GM21825 (cell line): Measurements from ENCODE around the gene CYB561D1.
A peak's percentile ranks its signal among the peaks of the same experiment; 100 is the strongest.

Experiments
- ATAC-seq: cut with Tn5 transposase; IDR thresholded peaks from one replicate; pipeline ENCODE4 v1.9.1; 2021; ENCODE audit warnings: mild to moderate bottlenecking, moderate library complexity; ENCODE audit not compliant: unreplicated experiment

The CYB561D1 gene

DNA sequence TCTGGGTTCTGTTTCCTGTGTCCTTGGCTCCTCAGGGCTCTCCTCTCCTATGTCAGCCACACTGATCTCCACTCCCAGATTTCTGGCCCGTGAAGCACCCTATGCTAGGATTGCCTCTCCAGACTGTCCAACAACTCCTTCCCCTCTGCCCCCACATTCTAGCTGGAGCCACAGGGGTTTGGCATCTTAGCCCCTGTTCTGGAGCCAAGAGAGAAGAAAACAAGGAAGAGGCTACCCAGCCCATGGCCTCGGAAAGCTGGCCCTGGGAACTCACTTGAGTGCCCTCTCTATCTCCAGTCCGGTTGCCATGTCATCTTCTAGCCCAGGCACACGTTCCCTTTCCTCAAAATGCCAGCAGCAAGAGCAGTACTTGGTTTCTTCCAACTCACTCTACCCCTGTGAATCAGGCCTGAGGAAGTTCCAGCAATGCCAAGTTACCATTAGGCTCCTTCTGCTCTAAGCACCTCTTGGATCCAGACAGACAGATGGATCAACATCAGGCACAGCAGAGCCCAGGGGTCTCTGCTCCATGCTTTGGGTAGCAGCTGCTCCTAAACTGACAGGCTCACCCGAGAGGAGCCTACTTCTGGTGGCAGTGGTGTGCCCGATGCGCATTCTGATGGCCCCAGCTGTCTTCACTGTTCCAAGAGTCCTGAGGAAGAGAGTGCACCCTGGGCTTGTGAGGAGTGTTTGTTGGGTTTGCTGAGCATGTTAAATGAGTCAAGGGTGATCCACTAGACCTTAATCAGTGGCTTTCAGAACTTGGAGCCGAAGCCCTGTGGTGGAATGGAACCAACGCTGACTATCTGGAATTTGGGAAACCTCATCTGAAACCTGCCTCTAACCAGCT, 34.2 kb downstream of the CYB561D1 start:
- ATAC-seq = no peak

DNA sequence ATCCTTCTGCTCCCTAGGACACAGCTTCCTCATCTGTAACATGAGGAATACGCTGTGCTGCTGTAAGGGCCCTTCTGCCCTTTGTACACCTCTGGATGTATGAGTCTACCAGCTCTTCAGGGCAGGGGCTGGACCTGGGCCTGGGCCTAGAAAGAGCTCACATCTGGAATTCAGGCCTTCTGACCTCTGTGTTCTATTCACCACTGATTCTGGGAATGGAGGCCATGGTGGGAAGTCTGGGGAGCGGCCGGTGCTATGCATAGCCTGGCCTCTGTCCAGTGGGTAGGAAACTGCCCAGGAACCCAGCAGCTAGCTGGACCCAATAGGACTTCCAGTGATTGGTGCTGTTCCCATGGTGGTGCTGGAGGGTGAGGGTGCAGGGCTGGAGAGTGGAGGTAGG, 34.8 kb downstream of the CYB561D1 start:
- no peak for ATAC-seq

DNA sequence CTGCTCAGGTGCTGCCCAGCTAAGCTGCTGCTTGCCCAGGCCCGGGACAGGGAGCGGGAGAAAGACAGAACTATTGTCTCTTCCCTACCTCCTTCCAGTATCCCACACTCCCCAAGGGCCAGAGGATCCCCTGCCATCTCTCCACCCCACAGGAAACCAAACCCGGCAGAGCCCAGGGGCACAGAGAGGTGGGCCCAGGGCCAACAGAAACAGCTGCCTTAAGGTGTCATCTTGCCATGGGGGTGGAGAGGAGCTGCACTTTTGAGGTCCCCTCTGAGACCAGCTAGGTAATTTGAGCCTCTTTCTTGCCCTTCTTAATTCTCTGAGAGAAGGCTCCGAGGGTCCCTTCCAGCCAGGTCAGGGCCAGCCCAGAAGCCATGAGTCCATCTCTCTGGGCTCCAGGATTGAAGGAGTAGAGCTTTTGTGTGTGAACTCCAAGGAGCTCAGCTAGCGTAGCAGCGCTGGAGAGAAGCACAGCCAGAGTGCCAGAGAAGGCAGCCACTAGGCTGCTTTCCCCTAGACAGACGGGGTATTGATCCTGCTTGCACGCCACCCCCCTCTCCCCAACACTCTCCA, 36.1 kb downstream of the CYB561D1 start:
- ATAC-seq = no peak

DNA sequence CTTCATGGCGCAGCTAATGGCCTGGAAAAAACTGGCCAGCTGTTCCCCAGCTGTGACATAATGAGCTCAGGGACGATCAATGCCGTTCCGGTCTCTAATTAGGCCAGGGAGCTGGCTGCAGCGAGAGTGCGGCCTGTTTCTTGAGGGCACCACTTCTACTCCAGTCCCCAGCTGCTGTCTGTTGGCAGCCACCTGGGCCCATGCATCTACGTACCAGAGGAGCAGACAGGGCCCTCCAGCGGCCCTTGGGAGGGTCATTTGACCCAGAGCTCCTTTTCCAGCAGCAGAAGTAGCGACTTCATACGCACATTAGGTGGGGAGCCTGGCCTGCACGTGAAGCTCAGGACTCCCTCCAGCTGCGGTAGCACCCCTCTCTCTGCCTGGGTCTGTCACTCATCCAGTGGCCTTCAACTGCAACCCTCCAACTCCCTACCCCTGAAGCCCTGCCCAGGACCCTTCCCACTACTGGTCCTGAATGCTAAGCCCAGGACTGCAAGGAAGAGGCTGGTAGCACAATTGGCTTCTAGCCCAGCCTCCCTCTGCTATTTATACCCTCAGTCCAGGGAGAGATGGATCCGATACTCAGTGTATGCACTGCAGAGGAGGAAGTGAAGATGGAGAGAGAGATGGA, 36.7 kb downstream of the CYB561D1 start:
- ATAC-seq = no peak

DNA sequence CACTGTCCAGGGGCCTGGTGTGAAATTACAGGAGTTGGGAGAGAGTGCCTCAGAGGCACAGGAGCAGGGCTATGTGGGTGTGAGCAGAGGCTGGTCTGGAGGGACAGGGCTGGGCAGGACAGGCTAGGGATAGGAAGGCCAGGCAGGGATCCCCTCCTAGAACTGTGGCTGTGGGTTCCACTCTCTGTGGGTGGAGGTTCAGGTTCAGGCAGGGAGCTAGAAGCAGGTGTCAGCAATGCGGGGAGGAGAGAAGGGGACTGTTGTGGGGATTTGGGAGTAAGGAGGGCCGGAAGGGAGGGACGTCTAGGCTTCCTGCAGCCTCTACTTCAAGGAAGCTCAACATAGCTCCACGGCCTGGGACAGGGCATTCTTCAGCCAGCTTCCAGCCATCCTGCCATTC, 37.5 kb downstream of the CYB561D1 start:
- ATAC-seq = no peak

DNA sequence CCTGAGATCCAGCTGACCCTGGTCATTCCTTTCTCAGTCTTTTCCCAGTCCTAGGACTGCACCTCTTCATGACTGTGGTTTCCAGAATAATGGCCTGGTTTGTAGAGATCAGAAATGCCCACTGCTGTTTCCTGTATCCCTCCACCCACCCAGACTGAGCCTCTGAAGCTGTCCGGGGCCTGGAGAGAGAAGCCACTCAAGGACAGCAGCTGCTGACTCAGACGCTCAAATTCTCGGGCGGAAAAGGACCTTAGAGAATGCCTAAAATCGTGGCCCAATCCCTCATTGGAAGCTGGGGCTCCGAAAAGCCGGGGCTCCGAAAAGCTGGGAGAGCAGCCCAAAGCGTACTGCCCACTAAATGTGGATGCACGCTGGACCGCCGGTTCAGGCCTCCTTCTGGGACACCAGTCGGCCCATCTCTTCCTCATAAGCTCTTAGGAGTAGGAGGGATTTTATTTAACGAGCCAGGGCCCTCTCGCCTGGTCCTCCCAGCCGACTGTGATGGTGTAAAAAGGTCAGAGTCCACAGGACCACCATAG, 38.0 kb downstream of the CYB561D1 start:
- no peak for ATAC-seq

DNA sequence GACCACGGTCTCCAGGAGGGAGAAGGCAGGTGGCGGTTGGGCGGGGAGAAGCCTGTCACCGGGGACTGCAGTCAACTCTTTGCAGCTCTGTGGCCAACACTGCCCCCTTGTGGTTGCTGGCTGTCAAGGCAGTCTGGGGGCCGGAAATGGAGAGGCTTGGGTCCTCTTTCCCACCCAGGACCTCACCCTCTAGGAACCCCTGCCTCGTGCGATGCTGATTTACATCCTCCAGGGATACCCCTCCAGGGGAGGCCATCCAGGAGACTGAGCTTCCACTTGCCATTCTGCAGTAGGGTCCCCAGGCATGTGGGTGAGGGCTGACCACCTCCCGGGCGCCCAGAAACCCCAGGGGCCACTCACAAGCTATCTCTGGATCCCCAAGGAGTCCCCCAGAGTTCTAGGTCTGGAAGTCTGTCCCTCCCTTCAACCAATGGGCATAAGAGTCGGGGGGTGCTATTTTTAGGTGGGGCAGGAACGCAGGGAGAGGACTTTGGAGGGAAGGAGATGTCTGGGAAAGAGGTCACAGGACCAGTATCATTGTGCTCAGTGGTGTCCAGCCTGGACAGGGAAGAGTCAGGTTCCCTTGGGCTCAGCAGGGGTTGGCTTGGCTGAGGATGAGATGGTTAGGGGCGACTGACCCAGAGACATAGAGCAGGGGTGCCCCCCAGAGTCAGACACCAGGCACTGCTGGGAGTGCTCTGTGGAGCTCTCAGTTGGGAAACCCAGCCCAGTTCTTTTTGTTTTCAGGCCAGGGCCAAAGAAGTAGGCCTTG, 38.7 kb downstream of the CYB561D1 start:
- ATAC-seq = peak; percentile 58

DNA sequence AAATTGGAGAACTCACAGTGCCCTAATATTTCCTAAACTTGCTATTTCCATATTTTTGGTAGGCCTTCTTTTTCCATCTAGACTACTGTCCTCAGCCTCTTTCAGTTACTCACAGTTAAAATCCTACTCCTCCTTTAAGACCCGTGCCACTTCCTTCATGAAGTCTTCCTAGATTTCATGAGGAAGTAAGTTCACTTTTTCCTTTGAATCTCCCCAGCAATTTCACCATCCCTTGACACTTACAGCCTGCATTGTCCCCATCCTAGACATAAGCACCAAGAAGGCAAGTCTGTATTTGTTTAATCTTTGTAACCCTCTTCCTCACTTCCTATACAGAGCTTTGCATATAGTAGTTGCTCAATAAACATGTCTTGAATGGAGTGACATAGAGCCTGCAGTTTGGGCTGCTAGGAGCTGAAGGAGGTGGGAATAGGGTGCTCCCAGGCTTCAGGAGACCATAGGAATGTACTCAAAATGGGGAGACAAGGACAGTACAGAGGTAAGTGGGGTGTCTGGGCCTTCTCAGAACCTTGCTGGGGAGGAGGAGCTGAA, 40.5 kb downstream of the CYB561D1 start:
- ATAC-seq = no peak

DNA sequence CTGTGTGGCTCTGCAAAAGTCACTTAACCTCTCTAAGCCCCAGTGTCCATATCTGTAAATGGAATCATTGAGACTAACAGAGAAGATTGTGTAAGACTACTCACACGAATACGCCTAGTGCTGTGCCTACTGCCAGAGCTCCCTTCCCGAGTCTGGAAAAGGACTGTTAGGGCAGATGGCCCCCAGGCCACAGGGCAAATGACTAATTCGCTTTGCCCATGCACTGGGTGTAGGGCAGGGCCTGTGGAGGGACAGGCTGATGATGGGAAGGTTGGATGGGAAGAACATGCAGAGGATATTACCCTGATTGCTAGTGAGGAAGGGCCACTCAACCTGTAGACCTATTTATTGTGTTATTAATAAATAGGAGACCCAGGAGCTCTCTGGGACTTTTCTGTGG, 41.6 kb downstream of the CYB561D1 start:
- no peak for ATAC-seq

DNA sequence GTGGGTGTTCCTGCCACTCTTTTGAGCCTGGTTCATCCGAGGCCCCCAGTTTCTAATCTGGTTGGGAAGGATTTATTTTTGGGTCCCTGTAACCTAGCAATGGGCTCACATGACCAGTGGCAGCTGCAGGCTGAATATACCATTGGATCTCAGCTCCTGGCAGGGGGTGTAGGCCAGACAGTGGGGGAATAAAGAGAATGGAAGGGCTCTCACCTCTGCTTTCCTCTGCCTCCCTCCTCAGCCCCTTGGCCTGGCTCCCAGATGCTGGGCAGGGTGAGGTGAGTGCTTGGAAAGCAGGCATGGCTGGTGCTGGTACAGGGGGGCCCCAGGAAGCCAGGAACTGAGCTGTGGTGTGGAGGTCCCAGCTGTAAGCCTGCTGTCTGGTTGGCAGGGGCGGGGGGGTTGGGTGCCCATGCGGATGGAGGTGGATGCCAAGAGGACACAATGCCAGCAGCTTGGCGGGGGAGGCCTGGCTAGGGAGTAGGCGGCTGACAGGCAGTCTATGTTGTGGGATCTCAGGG, 42.1 kb downstream of the CYB561D1 start:
- no peak for ATAC-seq

DNA sequence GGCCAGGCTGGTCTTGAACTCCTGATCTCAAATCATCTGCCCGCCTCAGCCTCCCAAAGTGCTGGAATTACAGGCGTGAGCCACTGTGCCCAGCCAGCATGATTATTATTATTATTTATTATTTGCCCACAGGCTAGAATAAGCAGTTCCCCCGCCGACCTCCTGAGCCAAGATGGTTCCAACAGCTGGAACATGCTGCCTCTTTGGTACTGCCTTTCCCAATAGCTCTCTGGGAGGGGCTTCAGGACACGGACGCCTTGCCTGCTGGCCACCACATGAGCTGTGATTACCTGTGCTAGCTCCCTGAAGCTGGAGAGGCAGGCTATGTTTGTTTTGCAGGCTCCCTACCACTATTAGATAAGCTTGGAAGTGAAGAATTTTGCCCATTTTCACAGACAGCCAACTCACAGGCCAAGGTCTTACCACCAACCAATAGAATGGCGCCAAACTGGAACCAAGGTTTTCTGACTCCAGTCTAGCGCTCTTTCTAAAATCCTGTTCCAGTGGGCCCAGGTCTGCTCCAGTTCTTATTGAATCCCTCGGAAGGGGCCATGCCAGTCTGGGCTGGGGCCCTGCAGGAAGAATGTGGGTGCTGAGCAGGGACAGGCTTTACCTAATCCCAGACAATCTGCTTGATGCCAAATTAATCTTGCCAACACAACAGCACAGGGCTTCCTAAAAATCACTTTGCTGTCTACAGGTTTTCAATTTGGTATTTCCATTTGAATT, 43.7 kb downstream of the CYB561D1 start:
- ATAC-seq = no peak

DNA sequence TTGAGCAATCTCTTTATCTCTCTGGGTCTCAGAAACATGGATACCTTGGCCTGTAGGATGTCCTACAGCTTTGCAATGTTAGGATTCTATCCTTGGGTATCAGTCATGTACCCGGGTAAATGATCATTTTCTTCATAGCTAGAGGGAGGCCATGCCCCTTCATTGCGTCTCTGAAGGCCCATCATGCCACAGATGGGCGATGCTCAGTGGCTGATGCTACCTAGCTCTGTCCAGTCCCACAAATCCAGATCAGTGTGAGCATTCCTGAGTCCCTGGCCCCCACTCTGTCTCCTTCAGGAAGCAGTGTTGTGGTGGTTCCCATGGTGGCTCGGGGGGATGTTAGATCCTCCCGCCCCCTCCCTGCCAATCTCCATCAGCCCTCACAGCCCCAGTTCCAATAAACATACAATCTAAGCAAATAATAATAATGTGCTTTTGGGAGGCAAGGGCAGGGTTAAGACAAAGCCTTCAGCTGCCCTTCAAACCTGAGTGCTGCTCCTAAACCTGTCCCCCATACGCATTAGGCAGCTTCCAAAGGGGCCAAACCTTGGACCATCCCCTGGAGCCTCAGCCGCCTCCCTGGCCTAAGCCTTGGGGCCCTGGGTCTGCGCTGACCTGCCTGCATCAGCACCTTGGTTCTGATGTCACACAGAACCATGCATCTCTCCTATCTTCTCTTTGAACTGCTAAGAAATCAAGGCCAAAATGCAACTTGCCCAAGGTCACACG, 45.1 kb downstream of the CYB561D1 start:
- no peak for ATAC-seq

DNA sequence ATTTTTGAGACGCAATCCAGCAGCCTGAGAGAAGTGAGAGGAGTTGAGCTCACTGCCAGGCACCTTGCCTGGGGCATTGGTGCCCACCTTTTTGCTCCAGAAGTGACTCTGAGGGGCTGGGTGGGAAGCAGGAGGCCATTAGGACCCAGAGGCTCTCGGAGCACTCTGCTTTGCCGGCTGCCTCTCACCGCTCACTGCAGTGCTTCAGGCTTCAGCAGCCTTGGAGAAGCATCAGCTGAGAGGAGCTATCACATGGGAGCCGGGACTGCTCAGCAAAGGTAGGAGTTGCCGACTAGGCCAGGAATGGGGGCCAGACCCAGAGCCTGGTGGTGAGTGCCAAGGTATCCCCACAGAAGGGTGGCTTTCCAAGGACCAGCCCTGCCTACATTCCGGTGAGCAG, 45.8 kb downstream of the CYB561D1 start, which contains the start of gene GPR61:
Gene GPR61 (plus strand): TSS at position 197 of the 400 bp plus-strand sequence. CDS start 3,151 bp downstream, outside the sequence.
- no peak for ATAC-seq

DNA sequence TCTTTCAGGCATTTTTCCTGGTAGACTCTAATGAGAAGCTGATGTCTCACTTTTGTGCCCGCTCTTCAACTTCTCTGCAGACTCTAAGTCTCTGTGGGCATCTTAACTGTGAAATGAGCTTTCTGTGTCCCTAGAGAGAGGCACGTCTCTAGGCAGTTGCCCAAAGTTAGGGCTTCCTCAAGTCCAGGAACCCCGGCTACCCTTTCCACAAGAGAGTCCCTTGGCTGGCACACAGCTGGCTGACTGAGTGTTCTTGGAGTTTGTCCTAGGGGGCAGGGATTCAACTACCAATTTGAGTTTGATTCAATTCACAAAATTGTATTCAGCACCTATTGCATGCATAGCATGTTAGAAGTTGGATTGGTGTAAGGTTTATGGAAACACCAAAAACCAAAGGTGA, 47.2 kb downstream of the CYB561D1 start:
- no peak for ATAC-seq

DNA sequence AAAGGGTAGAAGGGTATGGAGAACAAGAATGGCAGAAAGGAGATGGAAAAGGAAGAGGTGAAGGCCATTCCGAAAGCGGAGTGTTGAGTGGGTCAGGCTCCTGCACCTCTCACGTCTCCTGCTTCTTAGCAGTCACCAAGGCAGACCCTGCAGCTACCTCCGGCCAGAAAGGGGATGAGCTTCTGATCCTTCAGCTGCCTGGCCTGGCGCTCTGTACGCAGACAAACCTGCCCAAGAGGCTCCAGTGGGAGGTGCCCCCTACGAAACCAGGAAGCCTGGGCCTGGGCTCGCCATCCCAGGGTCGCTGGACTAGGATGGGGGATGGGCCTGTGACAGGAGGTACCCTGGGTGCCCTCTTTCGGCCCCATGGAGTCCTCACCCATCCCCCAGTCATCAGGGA, 48.8 kb downstream of the CYB561D1 start:
- no peak for ATAC-seq

DNA sequence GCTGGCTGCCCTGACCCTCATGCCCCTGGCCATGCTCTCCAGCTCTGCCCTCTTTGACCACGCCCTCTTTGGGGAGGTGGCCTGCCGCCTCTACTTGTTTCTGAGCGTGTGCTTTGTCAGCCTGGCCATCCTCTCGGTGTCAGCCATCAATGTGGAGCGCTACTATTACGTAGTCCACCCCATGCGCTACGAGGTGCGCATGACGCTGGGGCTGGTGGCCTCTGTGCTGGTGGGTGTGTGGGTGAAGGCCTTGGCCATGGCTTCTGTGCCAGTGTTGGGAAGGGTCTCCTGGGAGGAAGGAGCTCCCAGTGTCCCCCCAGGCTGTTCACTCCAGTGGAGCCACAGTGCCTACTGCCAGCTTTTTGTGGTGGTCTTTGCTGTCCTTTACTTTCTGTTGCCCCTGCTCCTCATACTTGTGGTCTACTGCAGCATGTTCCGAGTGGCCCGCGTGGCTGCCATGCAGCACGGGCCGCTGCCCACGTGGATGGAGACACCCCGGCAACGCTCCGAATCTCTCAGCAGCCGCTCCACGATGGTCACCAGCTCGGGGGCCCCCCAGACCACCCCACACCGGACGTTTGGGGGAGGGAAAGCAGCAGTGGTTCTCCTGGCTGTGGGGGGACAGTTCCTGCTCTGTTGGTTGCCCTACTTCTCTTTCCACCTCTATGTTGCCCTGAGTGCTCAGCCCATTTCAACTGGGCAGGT, 49.5 kb downstream of the CYB561D1 start:
- ATAC-seq = no peak

DNA sequence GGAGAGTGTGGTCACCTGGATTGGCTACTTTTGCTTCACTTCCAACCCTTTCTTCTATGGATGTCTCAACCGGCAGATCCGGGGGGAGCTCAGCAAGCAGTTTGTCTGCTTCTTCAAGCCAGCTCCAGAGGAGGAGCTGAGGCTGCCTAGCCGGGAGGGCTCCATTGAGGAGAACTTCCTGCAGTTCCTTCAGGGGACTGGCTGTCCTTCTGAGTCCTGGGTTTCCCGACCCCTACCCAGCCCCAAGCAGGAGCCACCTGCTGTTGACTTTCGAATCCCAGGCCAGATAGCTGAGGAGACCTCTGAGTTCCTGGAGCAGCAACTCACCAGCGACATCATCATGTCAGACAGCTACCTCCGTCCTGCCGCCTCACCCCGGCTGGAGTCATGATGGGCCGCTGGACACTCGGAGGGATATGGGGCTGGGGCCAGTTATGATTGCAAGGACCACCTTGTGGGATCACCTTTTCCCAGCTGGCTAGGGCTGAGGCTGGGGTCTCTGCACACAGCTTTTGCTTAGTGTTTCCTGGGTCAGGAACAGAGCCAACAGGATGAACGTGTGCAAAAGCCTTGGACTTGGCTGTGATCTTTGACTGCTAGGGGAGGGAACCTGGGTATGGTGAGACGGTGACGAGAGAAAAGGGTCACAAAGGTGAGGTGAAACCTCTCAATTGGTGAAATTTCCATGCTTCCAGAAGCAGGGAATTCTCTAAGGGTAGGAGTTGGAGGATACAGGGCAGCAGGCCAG, 50.3 kb downstream of the CYB561D1 start:
- ATAC-seq = no peak
